PFSK-1 (cell line): ENCODE data around the gene AGL.

Experiments
- FOXP2 ChIP-seq: optimal IDR thresholded peaks from 2 replicates; pipeline ENCODE3; 2011; ENCODE audit warnings: borderline replicate concordance, control low read depth, inconsistent platforms; ENCODE audit not compliant: insufficient read depth; ENCODE audit errors: extremely low read length, extremely low read depth
- POLR2AphosphoS5 ChIP-seq: IDR thresholded peaks from 2 replicates; pipeline ENCODE4 v1.6.1; 2012; ENCODE audit warnings: low read depth, mild to moderate bottlenecking, control low read depth, low read length, moderate library complexity
- REST ChIP-seq, 2 experiments: IDR thresholded peaks; 2 replicates each; pipeline versions ENCODE4 v1.6.1 to v1.8.0; 2011 to 2012; ENCODE audit warnings: low read depth in 2 of 2, low read length in 2 of 2, control low read depth in 1 of 2, inconsistent platforms in 1 of 2, mild to moderate bottlenecking in 1 of 2, moderate library complexity in 1 of 2; ENCODE audit not compliant: insufficient read depth in 1 of 2
- SIN3A ChIP-seq: IDR thresholded peaks from 2 replicates; pipeline ENCODE4 v1.6.1; 2012; ENCODE audit warnings: mild to moderate bottlenecking, low read length, moderate library complexity, borderline replicate concordance; ENCODE audit not compliant: insufficient read depth
- TAF1 ChIP-seq: IDR thresholded peaks from 2 replicates; pipeline ENCODE4 v1.6.1; 2012; ENCODE audit warnings: low read length, control low read depth, borderline replicate concordance; ENCODE audit not compliant: insufficient read depth

AGL gene

GRCh38 chr1:99843760-99844159 is 6.4 kb upstream of the AGL start:
- TF ChIP-seq REST (IDR thresholded peaks at IDR 0.05; ENCODE audit: insufficient read depth in 1 of 2, low read depth in 2 of 2, low read length in 2 of 2) (no peak), FOXP2 (no peak), POLR2AphosphoS5 (no peak), TAF1 (no peak), SIN3A (no peak)

GRCh38 chr1:99849413-99849743 is 783 bp upstream of the AGL start:
- no peak for TF ChIP-seq SIN3A
- no peak for TF ChIP-seq TAF1
- no peak for TF ChIP-seq REST (IDR thresholded peaks at IDR 0.05; ENCODE audit: insufficient read depth in 1 of 2, low read depth in 2 of 2, low read length in 2 of 2)
- TF ChIP-seq FOXP2, result no peak
- no peak for TF ChIP-seq POLR2AphosphoS5

- TF ChIP-seq FOXP2 (no peak), SIN3A (no peak), REST (IDR thresholded peaks at IDR 0.05; ENCODE audit: insufficient read depth in 1 of 2, low read depth in 2 of 2, low read length in 2 of 2) (no peak), TAF1 (no peak)
Observed at GRCh38 chr1:99850459-99851291, 514 bp downstream of the AGL start.

GRCh38 chr1:99851850-99852454 is 1.8 kb downstream of the AGL start:
- no peak for TF ChIP-seq SIN3A

GRCh38 chr1:99852648-99853047 is 2.5 kb downstream of the AGL start:
- no peak for TF ChIP-seq POLR2AphosphoS5
- TF ChIP-seq FOXP2, result no peak
- TF ChIP-seq SIN3A, result no peak
- no peak for TF ChIP-seq TAF1
- TF ChIP-seq REST (IDR thresholded peaks at IDR 0.05; ENCODE audit: insufficient read depth in 1 of 2, low read depth in 2 of 2, low read length in 2 of 2), result no peak
